Fibroblast of villous mesenchyme (primary cell): ENCODE data around the gene ANTXR2. TPM values are rescaled to one million over a fixed set of nuclear protein-coding genes. Genes with fewer than 3 reads are reported as not detected.

Source experiments
- DNase-seq: peaks from one replicate; pipeline ENCODE4 v3.0.0-alpha.2; 2010; ENCODE audit warnings: low read depth
- H3K4me3 ChIP-seq: 2 replicates; pipeline ENCODE4 v1.5.1; 2011; ENCODE audit warnings: low read depth, mild to moderate bottlenecking, low read length
- CTCF ChIP-seq: IDR thresholded peaks from 2 replicates; pipeline ENCODE4 v1.5.1; 2012; ENCODE audit warnings: low read depth, mild to moderate bottlenecking, low read length; ENCODE audit not compliant: insufficient read depth
- total RNA-seq: library from RNA; depleted of rRNA; stranded (reverse); fragments of >200 nt; gene quantifications from 2 replicates; pipeline ENCODE4 v1.2.3, GENCODE V29; 2012

The ANTXR2 gene
- total RNA-seq, 1 donor: 107 TPM

- TF ChIP-seq CTCF: no peak
- DNase-seq: no peak
- no peak overlapping the region for H3K4me3 ChIP-seq
Measured at GRCh38 chr4:80085081-80085480, 12.1 kb upstream of the ANTXR2 start.

GRCh38 chr4:80082693-80083092, 9.7 kb upstream of the ANTXR2 start:
- H3K4me3 ChIP-seq: no peak overlapping the region
- DNase-seq: no peak
- TF ChIP-seq CTCF: no peak

- TF ChIP-seq CTCF: no peak
- no peak overlapping the region for H3K4me3 ChIP-seq
- DNase-seq: no peak
Measured at GRCh38 chr4:80081566-80081965, 8.5 kb upstream of the ANTXR2 start.

- DNase-seq: no peak
- TF ChIP-seq CTCF: no peak
- no peak overlapping the region for H3K4me3 ChIP-seq
Measured at GRCh38 chr4:80079255-80079923, 6.4 kb upstream of the ANTXR2 start.

GRCh38 chr4:80078346-80079092, 5.5 kb upstream of the ANTXR2 start:
- no peak overlapping the region for H3K4me3 ChIP-seq
- no peak for TF ChIP-seq CTCF
- DNase-seq: no peak

- H3K4me3 ChIP-seq: no peak overlapping the region
- no peak for DNase-seq
- no peak for TF ChIP-seq CTCF
Measured at GRCh38 chr4:80077639-80078038, 4.6 kb upstream of the ANTXR2 start.
